ENCODE measurements around the gene RASL11B.

RASL11B gene

GRCh38 chr4:52889778-52890520 is 27.8 kb downstream of the RASL11B start:
- Histone ChIP-seq H3K36me3 (ENCODE audit: control insufficient read depth, insufficient read depth, low read length) (no peaks in the 10 kb centered on the region), H3K27me3 (ENCODE audit: control insufficient read depth, insufficient read depth, low read length) (no peaks in the 10 kb centered on the region), H3K9ac (ENCODE audit: low read depth, low read length) (no peak overlapping the region), H3K4me1 (ENCODE audit: control insufficient read depth, insufficient read depth, low read length) (no peaks in the 10 kb centered on the region), H3K4me3 (ENCODE audit: low read depth, low read length) (no peak overlapping the region), H3K27ac (ENCODE audit: low read depth, low read length) (no peak overlapping the region), H3K9me3 (ENCODE audit: control insufficient read depth, insufficient read depth, low read length) (peaks cover 13% of the 10 kb centered on the region)

DNA sequence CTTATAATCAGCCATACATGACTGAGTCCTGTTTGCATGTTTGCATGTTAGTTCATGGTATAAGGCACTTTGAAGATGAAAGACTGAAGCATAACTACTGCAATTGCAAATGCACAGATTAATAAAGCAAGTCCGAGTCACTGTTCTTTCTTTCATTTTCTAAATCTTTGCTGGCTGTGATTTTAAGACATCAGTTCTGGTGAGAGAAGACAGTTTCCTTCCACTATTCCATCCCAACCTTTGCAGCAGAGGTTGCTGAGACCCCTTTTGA is 28.3 kb downstream of the RASL11B start:
- no peak overlapping the region for H3K4me3 ChIP-seq (ENCODE audit: low read depth, low read length)
- H3K27me3 ChIP-seq (ENCODE audit: control insufficient read depth, insufficient read depth, low read length) = no peaks in the 10 kb centered on the region
- no peak overlapping the region for H3K27ac ChIP-seq (ENCODE audit: low read depth, low read length)
- no peaks in the 10 kb centered on the region for H3K4me1 ChIP-seq (ENCODE audit: control insufficient read depth, insufficient read depth, low read length)
- peaks cover 13% of the 10 kb centered on the region for H3K9me3 ChIP-seq (ENCODE audit: control insufficient read depth, insufficient read depth, low read length)
- H3K9ac ChIP-seq (ENCODE audit: low read depth, low read length) = no peak overlapping the region
- H3K36me3 ChIP-seq (ENCODE audit: control insufficient read depth, insufficient read depth, low read length) = no peaks in the 10 kb centered on the region

DNA sequence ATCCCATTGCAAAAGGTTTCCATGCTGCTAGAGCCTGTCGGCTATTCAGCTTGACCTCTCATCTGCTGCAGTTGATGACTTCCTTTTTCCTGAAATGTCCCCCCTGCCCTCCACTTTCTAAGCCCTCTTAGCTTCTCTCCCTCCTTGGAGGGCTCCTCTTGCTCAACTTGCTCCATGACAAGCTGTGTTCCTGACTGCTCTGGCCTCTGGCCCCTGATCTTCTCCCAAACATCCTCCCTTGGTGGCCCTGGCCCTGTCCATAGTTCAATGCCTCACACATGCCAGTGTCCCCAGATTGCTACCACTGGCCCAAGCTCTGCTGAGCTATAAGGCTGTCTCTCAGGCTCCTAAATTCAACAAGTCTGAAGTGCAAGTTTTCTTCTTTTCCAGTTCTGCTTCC is 29.6 kb downstream of the RASL11B start:
- Histone ChIP-seq H3K4me3 (ENCODE audit: low read depth, low read length) (no peak overlapping the region), H3K9me3 (ENCODE audit: control insufficient read depth, insufficient read depth, low read length) (peaks cover 7% of the 10 kb centered on the region), H3K9ac (ENCODE audit: low read depth, low read length) (no peak overlapping the region), H3K27ac (ENCODE audit: low read depth, low read length) (no peak overlapping the region), H3K4me1 (ENCODE audit: control insufficient read depth, insufficient read depth, low read length) (no peaks in the 10 kb centered on the region), H3K36me3 (ENCODE audit: control insufficient read depth, insufficient read depth, low read length) (no peaks in the 10 kb centered on the region), H3K27me3 (ENCODE audit: control insufficient read depth, insufficient read depth, low read length) (no peaks in the 10 kb centered on the region)

GRCh38 chr4:52892880-52893279 is 30.8 kb downstream of the RASL11B start:
- Histone ChIP-seq H3K9me3 (ENCODE audit: control insufficient read depth, insufficient read depth, low read length) (no peaks in the 10 kb centered on the region), H3K4me3 (ENCODE audit: low read depth, low read length) (no peak overlapping the region), H3K4me1 (ENCODE audit: control insufficient read depth, insufficient read depth, low read length) (no peaks in the 10 kb centered on the region), H3K36me3 (ENCODE audit: control insufficient read depth, insufficient read depth, low read length) (no peaks in the 10 kb centered on the region), H3K27ac (ENCODE audit: low read depth, low read length) (no peak overlapping the region), H3K9ac (ENCODE audit: low read depth, low read length) (no peak overlapping the region), H3K27me3 (ENCODE audit: control insufficient read depth, insufficient read depth, low read length) (no peaks in the 10 kb centered on the region)

GRCh38 chr4:52894443-52894842 is 32.3 kb downstream of the RASL11B start:
- Histone ChIP-seq H3K4me1 (ENCODE audit: control insufficient read depth, insufficient read depth, low read length) (no peaks in the 10 kb centered on the region), H3K27me3 (ENCODE audit: control insufficient read depth, insufficient read depth, low read length) (no peaks in the 10 kb centered on the region), H3K4me3 (ENCODE audit: low read depth, low read length) (no peak overlapping the region), H3K9me3 (ENCODE audit: control insufficient read depth, insufficient read depth, low read length) (no peaks in the 10 kb centered on the region), H3K36me3 (ENCODE audit: control insufficient read depth, insufficient read depth, low read length) (no peaks in the 10 kb centered on the region), H3K27ac (ENCODE audit: low read depth, low read length) (no peak overlapping the region), H3K9ac (ENCODE audit: low read depth, low read length) (no peak overlapping the region)

GRCh38 chr4:52903273-52903672 is 41.2 kb downstream of the RASL11B start:
- Histone ChIP-seq H3K36me3 (ENCODE audit: control insufficient read depth, insufficient read depth, low read length) (no peaks in the 10 kb centered on the region), H3K27ac (ENCODE audit: low read depth, low read length) (no peak overlapping the region), H3K4me3 (ENCODE audit: low read depth, low read length) (no peak overlapping the region), H3K4me1 (ENCODE audit: control insufficient read depth, insufficient read depth, low read length) (no peaks in the 10 kb centered on the region), H3K9ac (ENCODE audit: low read depth, low read length) (no peak overlapping the region), H3K27me3 (ENCODE audit: control insufficient read depth, insufficient read depth, low read length) (no peaks in the 10 kb centered on the region), H3K9me3 (ENCODE audit: control insufficient read depth, insufficient read depth, low read length) (peaks cover 12% of the 10 kb centered on the region)

DNA sequence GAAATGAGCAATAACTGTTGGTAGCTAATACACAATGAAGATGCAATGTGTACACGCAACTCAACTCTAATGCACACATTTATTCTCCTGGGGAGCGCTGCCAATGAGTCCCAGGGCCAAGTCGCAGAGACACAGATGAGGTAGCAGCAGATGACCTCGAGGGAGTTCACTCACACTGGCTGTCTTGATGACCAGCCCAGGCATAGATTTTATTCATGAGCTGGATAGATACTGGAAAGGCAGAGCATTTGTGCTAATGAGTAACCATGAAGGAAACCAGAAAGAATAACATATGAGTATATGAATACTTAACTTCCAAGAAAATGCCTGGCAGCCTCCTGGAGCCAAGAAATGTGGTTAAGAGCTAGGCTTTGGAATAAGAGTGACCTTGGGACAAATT is 42.3 kb downstream of the RASL11B start:
- no peaks in the 10 kb centered on the region for H3K27me3 ChIP-seq (ENCODE audit: control insufficient read depth, insufficient read depth, low read length)
- H3K27ac ChIP-seq (ENCODE audit: low read depth, low read length) = no peak overlapping the region
- H3K4me1 ChIP-seq (ENCODE audit: control insufficient read depth, insufficient read depth, low read length) = peaks cover 4% of the 10 kb centered on the region
- no peaks in the 10 kb centered on the region for H3K36me3 ChIP-seq (ENCODE audit: control insufficient read depth, insufficient read depth, low read length)
- no peak overlapping the region for H3K4me3 ChIP-seq (ENCODE audit: low read depth, low read length)
- H3K9ac ChIP-seq (ENCODE audit: low read depth, low read length) = no peak overlapping the region
- peaks cover 12% of the 10 kb centered on the region for H3K9me3 ChIP-seq (ENCODE audit: control insufficient read depth, insufficient read depth, low read length)

DNA sequence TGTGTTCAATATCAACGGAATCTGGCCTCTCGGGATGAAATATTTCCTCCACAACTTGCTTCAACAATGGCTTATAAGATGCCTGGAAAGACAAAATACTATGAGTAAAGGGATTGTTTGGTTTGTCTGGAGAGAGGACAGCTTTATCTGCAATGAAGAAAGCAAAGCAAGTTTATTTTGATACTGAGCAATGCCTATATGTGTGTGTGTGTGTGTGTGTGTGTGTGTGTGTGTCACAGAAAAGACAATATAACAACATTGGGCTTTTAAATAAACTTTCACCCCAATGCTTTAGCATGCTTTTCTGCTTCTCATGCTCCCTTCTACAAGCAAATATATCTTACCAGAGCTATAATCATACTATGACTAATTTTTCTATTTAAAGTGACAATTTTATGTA is 45.4 kb downstream of the RASL11B start:
- no peaks in the 10 kb centered on the region for H3K27me3 ChIP-seq (ENCODE audit: control insufficient read depth, insufficient read depth, low read length)

GRCh38 chr4:52910115-52910514 is 48.0 kb downstream of the RASL11B start:
- no peaks in the 10 kb centered on the region for H3K9me3 ChIP-seq (ENCODE audit: control insufficient read depth, insufficient read depth, low read length)
- no peaks in the 10 kb centered on the region for H3K27me3 ChIP-seq (ENCODE audit: control insufficient read depth, insufficient read depth, low read length)
- H3K9ac ChIP-seq (ENCODE audit: low read depth, low read length) = no peak overlapping the region
- no peaks in the 10 kb centered on the region for H3K36me3 ChIP-seq (ENCODE audit: control insufficient read depth, insufficient read depth, low read length)
- no peak overlapping the region for H3K27ac ChIP-seq (ENCODE audit: low read depth, low read length)
- no peak overlapping the region for H3K4me3 ChIP-seq (ENCODE audit: low read depth, low read length)
- peaks cover 9% of the 10 kb centered on the region for H3K4me1 ChIP-seq (ENCODE audit: control insufficient read depth, insufficient read depth, low read length)

More for the DNA sequence above, 45.4 kb downstream of the RASL11B start:
- Histone ChIP-seq H3K9me3 (ENCODE audit: control insufficient read depth, insufficient read depth, low read length) (no peaks in the 10 kb centered on the region), H3K27ac (ENCODE audit: low read depth, low read length) (no peak overlapping the region), H3K36me3 (ENCODE audit: control insufficient read depth, insufficient read depth, low read length) (no peaks in the 10 kb centered on the region), H3K9ac (ENCODE audit: low read depth, low read length) (no peak overlapping the region), H3K4me3 (ENCODE audit: low read depth, low read length) (no peak overlapping the region), H3K4me1 (ENCODE audit: control insufficient read depth, insufficient read depth, low read length) (peaks cover 9% of the 10 kb centered on the region)

DNA sequence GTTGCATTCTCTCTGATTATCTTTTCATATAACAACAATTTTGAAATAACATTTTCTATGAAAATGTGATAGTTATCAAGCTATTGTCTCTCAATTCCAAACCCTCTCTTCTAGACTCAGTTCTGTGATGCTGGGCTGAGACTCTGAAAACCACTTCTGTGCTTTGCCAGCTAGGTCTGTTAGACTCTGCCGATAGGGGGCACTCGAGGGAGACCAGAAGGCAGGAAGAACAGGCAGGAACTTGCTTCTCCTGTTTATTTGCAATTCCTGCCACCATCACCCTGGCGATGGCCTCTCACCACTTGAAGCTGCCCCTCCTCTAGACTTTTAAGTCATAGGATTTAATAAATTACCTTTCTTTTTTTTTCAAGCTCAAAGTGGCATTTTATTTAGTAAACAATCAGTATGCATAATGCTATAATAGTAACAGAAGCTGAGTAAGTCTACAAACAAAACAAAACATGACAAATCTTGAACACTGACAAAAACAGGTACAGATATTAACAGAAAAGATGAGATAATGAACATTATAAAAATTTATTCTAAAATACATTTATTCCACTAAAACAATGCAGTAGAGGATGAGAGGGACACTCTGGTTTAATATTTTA is 49.7 kb downstream of the RASL11B start:
- H3K4me3 ChIP-seq (ENCODE audit: low read depth, low read length) = no peak overlapping the region
- no peak overlapping the region for H3K27ac ChIP-seq (ENCODE audit: low read depth, low read length)
- no peaks in the 10 kb centered on the region for H3K36me3 ChIP-seq (ENCODE audit: control insufficient read depth, insufficient read depth, low read length)
- no peaks in the 10 kb centered on the region for H3K27me3 ChIP-seq (ENCODE audit: control insufficient read depth, insufficient read depth, low read length)
- no peak overlapping the region for H3K9ac ChIP-seq (ENCODE audit: low read depth, low read length)
- H3K4me1 ChIP-seq (ENCODE audit: control insufficient read depth, insufficient read depth, low read length) = peaks cover 9% of the 10 kb centered on the region
- no peaks in the 10 kb centered on the region for H3K9me3 ChIP-seq (ENCODE audit: control insufficient read depth, insufficient read depth, low read length)

- Histone ChIP-seq H3K36me3 (ENCODE audit: control insufficient read depth, insufficient read depth, low read length) (no peaks in the 10 kb centered on the region), H3K9me3 (ENCODE audit: control insufficient read depth, insufficient read depth, low read length) (no peaks in the 10 kb centered on the region), H3K4me1 (ENCODE audit: control insufficient read depth, insufficient read depth, low read length) (peaks cover 12% of the 10 kb centered on the region), H3K27me3 (ENCODE audit: control insufficient read depth, insufficient read depth, low read length) (no peaks in the 10 kb centered on the region), H3K9ac (ENCODE audit: low read depth, low read length) (no peak overlapping the region), H3K4me3 (ENCODE audit: low read depth, low read length) (no peak overlapping the region), H3K27ac (ENCODE audit: low read depth, low read length) (no peak overlapping the region)
Measured at GRCh38 chr4:52912608-52913007, 50.5 kb downstream of the RASL11B start.

All from HUES48 (cell line).